Panc1 (cell line): Measurements from ENCODE around the gene NARS2.

Experiments used
- POLR2AphosphoS5 ChIP-seq: IDR thresholded peaks from 2 replicates; pipeline ENCODE4 v1.6.1; 2012; ENCODE audit warnings: mild to moderate bottlenecking, low read depth, low read length, moderate library complexity
- SIN3A ChIP-seq: IDR thresholded peaks from 2 replicates; pipeline ENCODE4 v1.6.1; 2012; ENCODE audit warnings: low read depth, mild to moderate bottlenecking, low read length, moderate library complexity, borderline replicate concordance; ENCODE audit not compliant: insufficient read depth
- TF ChIP-seq, protein P1 (sequence below): fragments of 450-650 bp; IDR thresholded peaks from 2 replicates; pipeline ENCODE4 v1.5.1; 2017; ENCODE audit warnings: mild to moderate bottlenecking

DNA sequence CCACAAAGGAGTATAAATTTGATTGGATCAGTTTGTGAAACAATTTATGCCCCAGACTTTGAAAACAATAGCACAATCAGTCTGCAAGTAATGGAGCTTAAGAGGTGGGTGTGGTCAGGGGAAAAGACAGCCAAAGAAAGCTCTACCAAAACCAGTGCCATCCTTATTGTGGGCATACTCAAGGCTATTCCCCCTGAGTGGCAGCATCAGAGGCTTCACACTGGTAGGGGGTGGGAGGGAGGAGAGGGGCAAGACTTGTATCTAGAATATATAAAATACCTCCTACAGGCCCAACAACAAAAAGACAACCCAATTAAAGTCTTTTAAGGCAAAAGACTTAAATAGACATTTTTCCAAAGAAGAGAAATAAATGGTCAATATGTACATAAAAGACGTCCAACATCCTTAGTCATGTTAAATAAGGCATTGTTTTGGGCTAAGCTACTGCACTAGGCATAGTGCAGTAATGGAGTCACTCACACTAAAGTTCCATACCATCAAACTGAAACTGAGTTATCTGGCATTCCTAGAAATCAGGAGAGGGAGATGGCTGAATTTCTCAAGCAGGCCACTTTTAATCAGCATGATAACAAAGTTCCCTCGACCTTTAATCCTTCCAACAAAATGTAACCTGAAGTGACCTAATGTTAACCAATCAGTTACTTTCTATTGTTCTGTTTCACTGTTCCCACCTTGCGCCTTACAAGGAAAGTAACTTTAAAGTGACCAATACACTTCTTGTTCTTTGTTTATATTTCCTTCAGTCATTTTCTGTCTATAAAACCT is 24.8 kb downstream of the NARS2 start:
- TF ChIP-seq, protein P1, sequence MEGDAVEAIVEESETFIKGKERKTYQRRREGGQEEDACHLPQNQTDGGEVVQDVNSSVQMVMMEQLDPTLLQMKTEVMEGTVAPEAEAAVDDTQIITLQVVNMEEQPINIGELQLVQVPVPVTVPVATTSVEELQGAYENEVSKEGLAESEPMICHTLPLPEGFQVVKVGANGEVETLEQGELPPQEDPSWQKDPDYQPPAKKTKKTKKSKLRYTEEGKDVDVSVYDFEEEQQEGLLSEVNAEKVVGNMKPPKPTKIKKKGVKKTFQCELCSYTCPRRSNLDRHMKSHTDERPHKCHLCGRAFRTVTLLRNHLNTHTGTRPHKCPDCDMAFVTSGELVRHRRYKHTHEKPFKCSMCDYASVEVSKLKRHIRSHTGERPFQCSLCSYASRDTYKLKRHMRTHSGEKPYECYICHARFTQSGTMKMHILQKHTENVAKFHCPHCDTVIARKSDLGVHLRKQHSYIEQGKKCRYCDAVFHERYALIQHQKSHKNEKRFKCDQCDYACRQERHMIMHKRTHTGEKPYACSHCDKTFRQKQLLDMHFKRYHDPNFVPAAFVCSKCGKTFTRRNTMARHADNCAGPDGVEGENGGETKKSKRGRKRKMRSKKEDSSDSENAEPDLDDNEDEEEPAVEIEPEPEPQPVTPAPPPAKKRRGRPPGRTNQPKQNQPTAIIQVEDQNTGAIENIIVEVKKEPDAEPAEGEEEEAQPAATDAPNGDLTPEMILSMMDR = no peak
- no peak for TF ChIP-seq SIN3A
- no peak for TF ChIP-seq POLR2AphosphoS5
